Upper lobe of left lung (tissue), 6 donors: ENCODE results near the gene FLNB. TPM values are rescaled to one million over a fixed set of nuclear protein-coding genes. Genes with fewer than 3 reads are reported as not detected.
A peak's percentile ranks its signal among the peaks of the same experiment; 100 is the strongest.

Source experiments
- ATAC-seq, 2 donors: fragments of 200-7000 bp; cut with Tn5 transposase; one replicate each; pipeline ENCODE4 v1.9.1; 2022; ENCODE audit warnings: mild to moderate bottlenecking in 2 of 2, moderate library complexity in 2 of 2; ENCODE audit not compliant: low FRiP score in 2 of 2
- DNase-seq, 2 donors: peaks; one replicate each; pipeline ENCODE4 v3.0.0-alpha.2; 2019 to 2020
- H3K27ac ChIP-seq, 4 donors: fragments of 200-600 bp; sonication (generic); one replicate each; pipeline ENCODE4 v1.5.1; 2016 to 2019
- H3K27me3 ChIP-seq, 4 donors: fragments of 200-600 bp; sonication (generic); one replicate each; pipeline ENCODE4 v1.5.1; 2017 to 2019
- H3K36me3 ChIP-seq, 4 donors: fragments of 200-600 bp; sonication (generic); one replicate each; pipeline ENCODE4 v1.5.1; 2016 to 2019
- H3K4me1 ChIP-seq, 4 donors: fragments of 200-600 bp; sonication (generic); one replicate each; pipeline ENCODE4 v1.5.1; 2018 to 2019
- H3K4me3 ChIP-seq, 4 donors: fragments of 200-600 bp; sonication (generic); one replicate each; pipeline ENCODE4 v1.5.1; 2017 to 2019; ENCODE audit warnings: mild to moderate bottlenecking in 2 of 4, moderate library complexity in 1 of 4
- H3K9me3 ChIP-seq, 4 donors: fragments of 200-600 bp; sonication (generic); one replicate each; pipeline ENCODE4 v1.5.1; 2018 to 2019
- CTCF ChIP-seq, 6 experiments: fragments of 450-650 bp in 4 of 6; fragments of 200-600 bp in 2 of 6; sonication (generic) in 2 of 6; IDR thresholded peaks; one replicate each; pipeline ENCODE4 v1.5.1; 2016 to 2019; ENCODE audit warnings: antibody characterized with exemption in 6 of 6
- EP300 ChIP-seq, 4 donors: sonication (generic); formaldehyde crosslinking; IDR thresholded peaks; one replicate each; pipeline ENCODE4 v1.5.1; 2017; ENCODE audit warnings: antibody characterized with exemption in 4 of 4, control low read depth in 2 of 4
- POLR2A ChIP-seq, 4 donors: fragments of 450-650 bp; IDR thresholded peaks; one replicate each; pipeline ENCODE4 v1.5.1; 2016 to 2017; ENCODE audit warnings: antibody characterized with exemption in 4 of 4, mild to moderate bottlenecking in 2 of 4
- POLR2AphosphoS5 ChIP-seq, 2 donors: sonication (generic); formaldehyde crosslinking; IDR thresholded peaks; one replicate each; pipeline ENCODE4 v1.5.1; 2017; ENCODE audit warnings: antibody characterized with exemption in 2 of 2
- WGBS, 2 donors: methylation state at CpG; one replicate each; pipeline ENCODE4 v1.1.5; 2017 to 2018; 5-methylcytosine and 5-hydroxymethylcytosine counted together
- total RNA-seq, 6 donors: library from RNA; depleted of rRNA in 4 of 6; stranded (reverse); fragments of >200 nt in 4 of 6; gene quantifications; one replicate each; pipeline versions ENCODE4 v1.1.0 to v1.2.1, GENCODE V29; 2016 to 2021
- donor health status: DM: no; HTN: no; CAD: no; lungs with moderate emphysema.
- donor health status: DM: no; HTN: yes; CAD: no; lungs with severe emphysema.

FLNB gene
- total RNA-seq, 6 donors from 2014 or later = 101 to 193 (median 127) TPM

DNA sequence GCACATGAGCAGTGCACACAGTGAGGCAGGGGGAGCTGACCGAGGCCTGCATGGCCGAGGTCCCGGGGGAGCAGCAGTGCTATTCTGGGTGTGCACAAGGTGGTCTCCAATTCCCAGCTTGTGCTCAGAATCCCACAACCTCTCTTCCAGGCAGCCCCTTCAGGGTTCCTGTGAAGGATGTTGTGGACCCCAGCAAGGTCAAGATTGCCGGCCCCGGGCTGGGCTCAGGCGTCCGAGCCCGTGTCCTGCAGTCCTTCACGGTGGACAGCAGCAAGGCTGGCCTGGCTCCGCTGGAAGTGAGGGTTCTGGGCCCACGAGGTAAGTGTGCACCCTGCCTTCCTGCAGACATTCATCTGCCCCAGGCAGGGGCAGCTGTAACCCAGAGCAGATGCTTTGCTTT lies 122.4 kb downstream of the FLNB start:
- Histone ChIP-seq H3K4me3 (no peak overlapping the region), H3K9me3 (no peaks in the 10 kb centered on the region), H3K36me3 (peaks cover 4 to 92% (median 33%) of the 10 kb centered on the region in 4 donors), H3K27me3 (no peaks in the 10 kb centered on the region), H3K4me1 (no peaks in the 10 kb centered on the region), H3K27ac (no peak overlapping the region)
- ATAC-seq (peak in 1 of 2 donors; percentile 16), DNase-seq (peak in 1 of 2 donors; percentile 52)
- WGBS, 2 donors = 86 to 88% methylated on average over 2 to 11 of the region's 11 CpGs
- no peak for TF ChIP-seq EP300 (IDR thresholded peaks at IDR 0.05)
- TF ChIP-seq CTCF (IDR thresholded peaks at IDR 0.05) = no peak
- no peak for TF ChIP-seq POLR2AphosphoS5 (IDR thresholded peaks at IDR 0.05)
- TF ChIP-seq POLR2A (IDR thresholded peaks at IDR 0.05) = no peak

GRCh38 chr3:58131101-58131825 lies 123.0 kb downstream of the FLNB start:
- Histone ChIP-seq H3K27ac (no peak overlapping the region), H3K36me3 (peaks cover 4 to 92% (median 33%) of the 10 kb centered on the region in 4 donors), H3K4me1 (no peaks in the 10 kb centered on the region), H3K9me3 (no peaks in the 10 kb centered on the region), H3K27me3 (no peaks in the 10 kb centered on the region), H3K4me3 (no peak overlapping the region)
- 78 to 92% methylated on average over 6 of the region's 6 CpGs for WGBS, 2 donors
- no peak for DNase-seq
- no peak for ATAC-seq
- TF ChIP-seq POLR2AphosphoS5 (IDR thresholded peaks at IDR 0.05) = no peak
- no peak for TF ChIP-seq POLR2A (IDR thresholded peaks at IDR 0.05)
- no peak for TF ChIP-seq EP300 (IDR thresholded peaks at IDR 0.05)
- TF ChIP-seq CTCF (IDR thresholded peaks at IDR 0.05) = no peak

DNA sequence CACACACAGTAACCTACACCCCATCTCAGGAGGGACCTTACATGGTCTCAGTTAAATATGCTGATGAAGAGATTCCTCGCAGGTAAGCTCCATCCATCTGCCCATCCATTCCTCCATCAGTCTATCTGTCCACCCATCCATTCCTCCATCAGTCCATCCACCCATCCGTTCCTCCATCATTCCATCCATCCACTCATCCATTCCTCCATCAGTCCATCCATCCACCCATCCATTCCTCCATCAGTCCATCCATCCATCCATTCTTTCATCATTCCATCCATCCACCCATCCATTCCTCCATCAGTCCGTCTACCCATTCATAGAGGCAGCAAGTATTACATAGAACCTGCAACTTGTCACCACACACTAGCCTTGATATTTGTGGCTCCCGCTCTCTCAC lies 124.6 kb downstream of the FLNB start:
- no peaks in the 10 kb centered on the region for H3K27me3 ChIP-seq
- no peak for ATAC-seq
- no peak overlapping the region for H3K4me3 ChIP-seq
- no peak overlapping the region for H3K27ac ChIP-seq
- H3K36me3 ChIP-seq = peaks cover 4 to 92% (median 37%) of the 10 kb centered on the region in 4 donors
- no peaks in the 10 kb centered on the region for H3K4me1 ChIP-seq
- 95 to 96% methylated on average over 4 of the region's 4 CpGs for WGBS, 2 donors
- no peak for TF ChIP-seq EP300 (IDR thresholded peaks at IDR 0.05)
- TF ChIP-seq POLR2A (IDR thresholded peaks at IDR 0.05) = no peak
- TF ChIP-seq CTCF (IDR thresholded peaks at IDR 0.05) = no peak
- TF ChIP-seq POLR2AphosphoS5 (IDR thresholded peaks at IDR 0.05) = no peak
- no peaks in the 10 kb centered on the region for H3K9me3 ChIP-seq
- DNase-seq = no peak

DNA sequence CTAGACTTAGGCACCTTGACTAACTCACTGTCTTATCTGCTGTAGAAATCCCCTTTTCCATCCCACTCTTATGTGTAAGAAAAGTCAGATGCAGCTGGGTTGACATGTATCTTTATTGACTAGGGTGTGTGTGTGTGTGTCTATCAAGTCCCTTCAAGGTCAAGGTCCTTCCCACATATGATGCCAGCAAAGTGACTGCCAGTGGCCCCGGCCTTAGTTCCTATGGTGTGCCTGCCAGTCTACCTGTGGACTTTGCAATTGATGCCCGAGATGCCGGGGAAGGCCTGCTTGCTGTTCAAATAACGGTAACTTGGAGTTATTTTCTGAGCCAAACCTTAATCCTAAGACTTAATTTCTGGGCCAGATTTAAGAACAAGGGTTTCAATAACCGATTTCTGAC lies 126.2 kb downstream of the FLNB start:
- no peak for TF ChIP-seq POLR2A (IDR thresholded peaks at IDR 0.05)
- TF ChIP-seq POLR2AphosphoS5 (IDR thresholded peaks at IDR 0.05) = no peak
- TF ChIP-seq CTCF (IDR thresholded peaks at IDR 0.05) = no peak
- TF ChIP-seq EP300 (IDR thresholded peaks at IDR 0.05) = no peak
- Histone ChIP-seq H3K27ac (no peak overlapping the region), H3K36me3 (peaks cover 4 to 94% (median 46%) of the 10 kb centered on the region in 4 donors), H3K9me3 (no peaks in the 10 kb centered on the region), H3K4me1 (peaks cover 0 to 3% (median 0%) of the 10 kb centered on the region in 4 donors), H3K4me3 (no peak overlapping the region), H3K27me3 (no peaks in the 10 kb centered on the region)
- 97% methylated on average over 4 to 5 of the region's 5 CpGs for WGBS, 2 donors
- ATAC-seq = no peak
- DNase-seq = no peak
